Left kidney (tissue), 2 donors: ENCODE data around the gene CDK13. TPM values are rescaled to one million over a fixed set of nuclear protein-coding genes. Genes with fewer than 3 reads are reported as not detected.

ENCODE experiments used
- DNase-seq: peaks from one replicate; pipeline ENCODE4 v3.0.0-alpha.2; 2013
- polyA plus RNA-seq: library from polyadenylated mRNA; unstranded; fragments of 120-200 nt; gene quantifications from one replicate; pipeline ENCODE4 v1.2.1, GENCODE V29; 2013; ENCODE audit not compliant: insufficient read length

Gene CDK13
- polyA plus RNA-seq, 1 donor = 87.4 TPM

DNA sequence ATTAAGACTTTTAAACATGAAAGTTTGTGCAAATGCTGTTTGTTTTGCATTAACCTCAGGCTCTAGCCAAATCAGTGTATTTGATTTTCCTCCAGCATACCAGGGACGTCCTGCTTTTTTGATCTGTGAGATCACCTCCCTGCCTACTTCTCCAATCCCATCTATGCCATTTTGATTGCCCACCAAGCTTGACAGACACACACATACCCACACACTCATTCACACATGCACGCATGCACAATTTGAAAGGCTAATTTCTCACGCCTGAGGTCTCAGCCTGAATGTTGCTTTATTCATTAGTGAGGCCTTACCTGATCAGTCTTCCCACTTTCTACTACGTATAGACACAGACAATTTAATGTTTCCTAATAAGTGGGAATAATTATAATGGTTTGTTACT, 53.5 kb downstream of the CDK13 start:
- DNase-seq = no peak

DNA sequence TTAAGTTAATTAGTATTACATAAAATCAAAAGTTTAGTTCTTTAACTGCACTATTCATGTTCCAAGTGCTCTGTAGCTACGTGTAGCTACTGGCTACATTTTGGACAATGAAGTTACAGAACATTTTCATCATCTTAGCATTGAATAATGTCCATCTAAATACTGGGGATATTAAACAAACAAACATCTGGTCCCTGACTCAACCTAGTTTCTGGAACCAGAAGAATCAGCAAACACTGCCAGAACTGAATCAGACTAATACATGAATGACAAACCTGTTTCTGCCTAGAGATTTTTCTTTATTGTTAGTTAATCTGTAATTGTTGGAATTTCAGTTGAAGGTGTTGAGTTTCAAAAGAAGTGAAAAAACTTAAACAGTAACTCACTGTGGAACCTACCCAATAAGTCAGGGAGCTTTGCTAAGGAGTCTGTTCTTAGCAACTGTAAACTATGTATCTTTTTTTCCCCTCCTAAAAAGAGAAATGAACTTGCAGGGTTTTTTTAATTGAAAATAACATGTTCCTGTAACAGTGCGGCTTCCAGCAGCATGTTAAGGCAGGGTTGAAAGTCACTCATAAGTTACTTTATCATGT, 58.3 kb downstream of the CDK13 start:
- no peak for DNase-seq

DNA sequence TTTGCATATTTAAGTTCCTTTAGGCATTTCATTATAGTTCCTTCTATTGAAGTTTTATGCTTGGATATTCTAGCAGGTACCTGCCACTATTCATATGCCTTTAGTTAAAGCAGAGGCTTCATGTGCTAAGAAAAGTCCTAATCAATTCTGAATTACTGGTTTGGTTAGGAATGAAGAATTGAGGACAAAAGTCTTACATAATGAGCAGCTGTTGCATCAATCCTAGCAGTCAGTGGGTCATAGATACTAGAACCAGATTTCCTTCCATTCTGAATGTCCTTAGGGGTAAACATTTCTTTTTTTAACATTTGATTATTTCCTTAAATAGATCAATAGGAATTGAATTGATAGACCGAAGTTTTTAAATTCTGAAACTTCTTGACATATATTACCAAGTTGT, 59.2 kb downstream of the CDK13 start:
- DNase-seq = no peak

DNA sequence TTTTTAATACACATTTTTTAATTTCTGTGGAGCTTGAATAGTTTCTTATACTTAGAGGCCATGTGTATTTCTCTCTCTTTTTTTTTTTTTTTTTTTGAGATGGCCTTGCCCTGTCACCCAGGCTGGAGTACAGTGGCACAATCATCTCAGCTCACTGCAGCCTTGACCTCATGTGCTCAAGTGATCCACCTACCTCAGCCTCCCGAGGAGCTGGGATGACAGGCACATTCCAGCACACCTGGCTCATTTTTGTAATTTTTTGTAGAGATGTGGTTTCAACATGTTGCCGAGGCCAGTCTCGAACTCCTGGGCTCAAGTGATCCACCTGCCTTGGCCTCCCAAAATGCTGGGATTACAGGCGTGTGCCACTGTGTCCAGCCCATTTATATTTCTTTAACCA, 64.3 kb downstream of the CDK13 start:
- DNase-seq = no peak

DNA sequence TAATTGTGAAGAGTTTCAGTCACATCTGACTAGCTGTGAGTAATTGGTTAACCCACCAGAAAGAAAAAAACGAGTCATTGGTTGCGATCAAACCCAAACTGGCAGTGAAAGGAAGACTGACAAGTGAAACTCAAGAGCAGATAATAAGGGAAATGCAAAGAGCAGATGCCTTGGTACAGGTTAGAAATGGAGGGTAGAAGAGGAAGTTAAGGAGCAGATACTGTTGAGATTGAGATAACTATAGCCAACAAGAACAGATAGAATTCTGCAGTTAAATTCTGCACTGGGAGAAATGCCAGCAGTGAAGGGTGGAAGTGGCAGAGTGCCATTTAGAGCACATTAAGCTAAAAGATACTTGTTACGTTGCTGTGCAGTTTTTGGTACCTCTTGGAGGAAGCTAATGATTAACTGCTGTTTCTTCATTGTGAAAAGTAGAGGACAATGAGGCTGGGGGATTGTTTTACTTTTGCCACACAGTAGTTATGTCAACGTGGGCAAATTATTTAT, 65.8 kb downstream of the CDK13 start:
- DNase-seq = no peak

DNA sequence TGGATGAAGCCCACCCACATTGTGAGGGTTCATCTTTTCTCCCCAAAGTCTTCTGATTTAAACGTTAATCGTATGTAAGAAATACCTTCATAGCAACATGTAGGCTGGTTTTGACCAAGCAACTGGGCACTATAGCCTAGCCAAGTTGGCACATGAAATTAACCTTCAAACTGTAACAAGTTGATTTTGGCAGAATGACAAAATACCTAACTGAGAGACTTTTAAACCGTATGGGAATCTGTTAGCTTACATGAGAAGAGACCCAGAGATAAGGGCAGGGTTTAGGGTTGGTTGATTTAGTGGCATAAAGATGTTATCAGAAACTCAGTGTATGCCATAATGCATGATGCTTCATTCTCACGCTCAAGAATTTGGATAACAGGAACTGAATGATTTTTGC, 69.5 kb downstream of the CDK13 start:
- no peak for DNase-seq

DNA sequence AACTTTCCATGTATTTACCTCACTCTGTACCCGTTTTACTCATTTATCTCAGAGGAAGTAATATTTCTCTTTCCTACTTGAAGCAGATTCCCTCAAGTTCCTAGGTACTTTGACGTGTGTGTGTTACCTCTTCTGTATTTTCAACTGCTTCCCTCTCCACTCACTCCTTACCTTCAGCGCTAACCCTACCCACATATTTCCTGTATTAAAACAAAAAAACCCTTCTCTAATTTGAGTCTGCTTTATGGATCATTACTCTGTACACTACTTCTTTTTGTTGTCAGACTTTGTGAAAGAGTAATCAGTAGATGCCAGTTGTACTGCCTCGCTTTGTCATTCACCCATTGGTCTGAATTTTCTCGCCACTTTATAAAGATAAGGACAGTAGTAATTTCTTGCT, 74.0 kb downstream of the CDK13 start:
- no peak for DNase-seq

DNA sequence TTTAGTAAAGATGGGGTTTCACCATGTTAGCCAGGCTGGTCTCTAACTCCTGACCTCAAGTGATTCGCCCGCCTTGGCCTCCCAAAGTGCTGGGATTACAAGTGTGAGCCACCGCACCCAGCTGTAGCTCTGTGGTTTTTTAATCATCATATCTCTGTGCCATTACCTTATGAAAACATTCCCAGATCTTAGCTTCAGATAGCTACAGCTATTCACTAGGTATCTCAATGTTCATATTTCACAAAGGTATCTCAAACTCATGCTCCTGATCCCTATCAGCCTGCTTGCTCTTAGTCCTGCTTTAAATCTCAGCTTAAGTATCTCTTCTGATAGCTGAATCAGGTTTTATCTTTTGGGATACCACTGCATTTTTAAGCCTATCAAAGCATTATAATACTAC, 74.8 kb downstream of the CDK13 start:
- no peak for DNase-seq

DNA sequence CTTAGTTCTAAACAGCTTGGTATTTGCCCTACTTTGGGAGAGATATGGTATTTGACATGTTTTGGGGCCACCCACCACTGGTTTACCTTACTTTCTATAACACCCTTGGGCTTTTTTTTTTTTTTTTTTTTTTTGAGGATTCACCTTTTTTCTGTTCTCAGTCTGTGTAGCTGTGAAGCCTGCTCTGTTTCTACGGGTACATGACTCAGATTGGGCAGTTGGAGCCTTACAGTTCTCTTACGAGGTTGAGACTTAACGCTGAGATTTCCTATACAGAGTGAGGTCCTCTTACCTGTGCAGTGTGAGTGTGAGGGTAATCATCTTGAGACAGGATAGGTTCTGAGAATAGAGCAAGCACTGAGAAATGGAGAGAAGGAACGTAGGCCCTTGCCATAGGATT, 77.5 kb downstream of the CDK13 start:
- no peak for DNase-seq

DNA sequence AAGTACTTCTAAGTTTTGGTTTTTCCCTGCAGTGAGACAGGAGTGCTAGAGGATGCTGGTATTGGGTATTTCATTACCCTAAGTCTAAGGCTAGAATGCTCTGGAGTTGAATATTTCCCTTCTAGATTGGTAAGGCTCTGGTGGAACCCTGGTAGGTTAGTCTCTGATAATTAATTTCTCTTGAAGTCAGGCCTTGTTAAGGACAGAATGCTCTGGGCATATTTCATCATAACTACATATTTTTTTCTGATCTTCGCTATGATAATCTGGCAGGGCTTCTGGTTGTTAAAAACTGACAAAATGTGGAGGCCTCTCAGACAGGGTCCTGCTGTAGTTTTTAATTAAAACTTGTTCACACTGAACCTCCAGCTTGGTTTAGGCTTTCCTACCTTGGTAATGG, 83.8 kb downstream of the CDK13 start:
- no peak for DNase-seq

DNA sequence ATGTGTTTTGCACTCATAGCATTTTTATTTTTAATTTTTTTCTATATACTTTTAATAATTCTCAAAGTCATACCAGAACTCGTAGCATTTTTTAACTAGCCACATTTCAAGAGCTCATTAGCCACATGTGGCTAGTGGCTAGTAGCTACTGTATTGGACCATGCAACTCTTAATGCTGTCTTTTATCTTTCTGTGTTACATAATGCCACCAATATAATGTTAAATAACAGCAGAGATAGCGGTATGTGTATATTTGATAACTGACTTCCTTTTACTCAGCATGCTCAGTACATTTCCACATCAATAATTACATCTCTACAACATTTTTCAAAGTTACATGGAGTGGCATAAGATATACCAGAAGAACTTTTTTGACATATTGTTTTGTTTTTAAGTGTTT, 91.4 kb downstream of the CDK13 start:
- no peak for DNase-seq

DNA sequence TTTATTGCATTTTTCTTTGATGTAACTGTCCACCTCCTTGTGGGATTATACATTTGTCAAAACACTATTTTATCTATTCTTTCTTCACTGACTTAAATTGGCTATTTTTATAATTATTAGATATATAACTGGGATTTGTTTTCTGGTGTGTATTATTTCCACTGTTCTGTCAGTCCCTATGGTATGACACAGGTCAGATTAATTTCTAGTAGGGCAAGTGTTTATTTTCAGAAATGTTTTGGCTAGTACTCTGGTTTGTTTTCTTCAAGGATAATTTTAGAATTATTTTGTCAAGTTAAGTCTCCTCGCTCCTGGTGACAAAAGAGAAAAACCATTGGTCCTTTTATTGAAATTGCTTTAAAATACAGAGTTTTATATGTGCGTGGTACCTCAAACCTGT, 93.1 kb downstream of the CDK13 start:
- no peak for DNase-seq

DNA sequence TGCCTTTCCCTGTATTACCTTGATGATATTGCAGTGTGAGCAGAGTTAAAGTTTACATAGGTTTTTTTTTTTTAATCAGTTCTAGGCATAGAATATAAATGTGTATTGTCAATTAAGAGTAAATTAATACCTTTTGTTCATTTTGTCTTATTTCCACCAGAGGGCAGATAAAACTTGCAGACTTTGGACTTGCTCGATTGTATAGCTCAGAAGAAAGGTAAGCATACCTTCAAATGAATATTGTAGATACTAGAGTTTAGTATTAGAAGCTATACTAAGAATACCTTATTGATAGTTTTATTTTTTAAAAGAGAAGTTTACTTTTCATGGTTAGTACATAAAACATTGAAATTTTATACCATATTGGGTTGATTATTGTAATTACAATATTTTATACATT, 97.6 kb downstream of the CDK13 start:
- DNase-seq = no peak

DNA sequence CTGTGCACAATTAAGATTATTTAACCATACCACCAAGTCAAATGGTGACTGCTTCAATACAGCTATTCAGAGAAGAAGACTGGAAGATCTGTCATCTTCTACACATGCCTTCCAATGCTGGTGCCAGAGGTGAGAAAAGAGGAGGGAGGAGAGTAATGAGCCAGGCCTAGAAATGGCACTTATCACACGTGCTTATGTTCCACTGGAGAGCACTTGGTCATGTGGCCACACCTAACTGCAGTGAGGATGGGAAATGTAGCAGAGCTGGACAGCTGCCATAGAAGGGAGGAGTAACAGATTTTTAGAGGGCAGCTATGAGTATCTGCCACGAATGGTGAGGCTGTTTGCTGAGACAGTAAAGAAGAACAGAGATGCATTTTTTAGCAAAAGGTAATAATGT, 107.2 kb downstream of the CDK13 start:
- no peak for DNase-seq

DNA sequence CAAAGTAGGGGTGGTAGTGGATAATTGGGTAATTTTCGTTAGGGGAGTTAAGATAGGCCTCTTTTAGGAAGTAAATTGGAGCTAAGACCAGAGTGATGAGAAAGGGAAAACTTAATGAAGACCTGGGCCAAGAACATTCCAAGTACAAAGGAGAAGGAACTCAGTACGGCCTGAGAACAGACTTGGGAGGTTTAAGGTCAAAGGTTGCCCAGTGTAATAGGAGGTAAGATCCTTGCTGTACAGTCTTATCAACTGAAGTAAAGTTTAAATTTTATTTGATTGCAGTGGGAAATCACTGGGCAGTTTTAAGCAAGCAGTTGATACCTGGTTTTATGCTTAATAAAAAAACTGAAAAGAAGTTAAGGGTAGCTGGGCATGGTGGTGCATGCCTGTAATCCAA, 108.0 kb downstream of the CDK13 start:
- no peak for DNase-seq

DNA sequence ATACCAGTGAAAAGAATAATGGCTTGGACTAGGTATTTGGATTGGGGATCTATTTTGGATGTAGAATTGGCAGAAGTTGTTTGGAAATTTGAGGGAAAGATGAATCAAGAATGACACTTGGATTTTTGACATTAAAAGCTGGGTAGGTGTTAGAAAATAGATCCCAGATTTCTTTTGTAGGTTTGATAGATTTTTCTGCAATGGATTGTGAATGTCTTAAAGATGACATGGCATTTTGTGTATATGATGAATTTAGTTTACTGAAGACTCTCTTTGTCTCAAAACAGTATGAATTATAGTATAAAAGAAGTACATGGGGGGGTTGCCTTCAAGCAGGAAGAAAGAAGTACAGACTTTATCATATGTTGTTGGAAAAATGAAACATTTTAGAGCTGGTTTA, 108.6 kb downstream of the CDK13 start:
- no peak for DNase-seq

DNA sequence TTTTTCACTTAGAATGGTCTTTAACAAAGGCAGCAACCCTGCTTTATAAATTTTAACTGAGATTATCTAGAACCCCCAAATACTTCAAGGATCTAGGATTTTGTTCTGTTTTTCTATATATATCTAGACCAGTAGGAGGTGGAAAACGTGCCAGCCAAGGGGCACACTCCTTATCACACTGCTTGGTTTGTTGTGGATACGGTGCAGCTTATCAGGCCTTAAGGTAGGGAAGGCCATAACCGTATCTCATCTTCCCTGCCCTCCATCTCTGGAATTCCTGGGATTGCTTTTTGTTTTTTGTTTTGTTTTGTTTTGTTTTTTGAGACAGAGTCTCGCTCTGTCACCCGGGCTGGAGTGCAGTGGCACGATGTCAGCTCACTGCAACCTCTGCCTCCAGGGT, 109.0 kb downstream of the CDK13 start:
- DNase-seq = no peak

DNA sequence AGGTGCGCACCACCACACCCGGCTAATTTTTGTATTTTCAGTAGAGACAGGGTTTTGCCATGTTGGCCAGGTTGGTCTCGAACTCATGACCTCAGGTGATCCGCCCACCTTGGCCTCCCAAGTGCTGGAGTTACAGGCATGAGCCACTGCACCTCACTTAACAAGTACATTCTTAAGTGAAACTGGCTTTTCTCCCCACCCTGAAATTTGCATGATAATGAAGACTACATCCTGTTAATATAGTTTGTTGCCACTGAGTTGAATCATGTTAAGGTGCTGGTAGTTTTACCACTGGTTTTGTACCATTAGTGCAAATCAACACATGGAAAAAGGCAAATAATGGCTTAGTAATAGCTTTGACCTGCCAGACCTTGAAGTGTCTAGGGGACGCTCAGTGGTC, 122.2 kb downstream of the CDK13 start:
- DNase-seq = no peak

DNA sequence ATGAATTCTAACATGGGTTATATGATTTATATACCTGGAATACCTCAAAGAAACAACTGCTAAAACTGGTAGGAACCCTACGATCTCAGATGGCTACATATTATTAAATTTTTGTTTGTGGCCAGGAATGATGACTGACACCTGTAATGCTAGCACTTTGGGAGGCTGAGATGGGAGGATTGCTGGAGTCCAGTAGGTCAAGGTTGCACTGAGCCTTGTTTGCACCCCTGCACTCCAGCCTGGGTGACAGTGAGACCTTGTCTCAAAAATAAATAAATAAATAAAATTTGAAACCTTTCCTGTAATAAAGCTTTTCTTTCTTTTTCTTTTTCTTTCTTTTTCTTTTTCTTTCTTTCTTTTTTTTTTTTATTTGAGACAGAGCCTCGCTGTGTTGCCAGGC, 123.2 kb downstream of the CDK13 start:
- DNase-seq = no peak

DNA sequence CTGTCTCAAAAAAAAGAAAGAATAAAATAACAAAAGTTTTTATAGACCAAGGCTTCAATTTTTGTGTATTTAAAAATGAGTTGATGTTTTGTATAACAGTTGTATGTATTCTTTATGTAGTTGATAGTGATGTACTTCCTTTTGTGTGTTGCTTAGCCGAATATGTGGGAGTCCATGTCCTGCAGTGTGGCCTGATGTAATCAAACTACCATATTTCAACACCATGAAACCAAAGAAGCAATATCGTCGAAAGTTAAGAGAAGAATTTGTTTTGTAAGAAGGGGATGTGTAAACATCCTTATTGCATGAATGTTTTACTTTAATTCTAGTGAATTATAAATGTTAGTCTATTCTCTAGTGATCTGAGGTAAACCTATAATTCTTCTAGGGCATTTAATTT, 127.8 kb downstream of the CDK13 start:
- no peak for DNase-seq

DNA sequence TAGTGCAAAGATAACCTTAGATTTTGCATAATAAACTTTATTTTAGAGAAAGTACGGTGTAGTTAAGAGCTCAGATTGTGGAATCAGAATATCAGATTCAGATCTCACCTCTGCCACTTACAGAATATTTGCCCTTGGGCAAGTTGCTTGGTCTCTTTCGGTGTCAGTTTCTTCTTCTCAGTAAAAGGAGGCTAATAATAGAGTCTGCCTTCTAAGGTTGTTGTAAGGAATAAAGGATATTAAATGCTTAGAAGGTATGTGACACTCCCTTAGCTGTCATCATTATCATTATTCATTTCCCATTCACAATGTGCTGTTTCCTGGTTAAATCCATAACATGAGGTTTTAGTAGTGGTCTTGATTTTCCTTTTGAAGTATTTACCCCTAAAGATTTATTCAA, 142.1 kb downstream of the CDK13 start:
- no peak for DNase-seq

DNA sequence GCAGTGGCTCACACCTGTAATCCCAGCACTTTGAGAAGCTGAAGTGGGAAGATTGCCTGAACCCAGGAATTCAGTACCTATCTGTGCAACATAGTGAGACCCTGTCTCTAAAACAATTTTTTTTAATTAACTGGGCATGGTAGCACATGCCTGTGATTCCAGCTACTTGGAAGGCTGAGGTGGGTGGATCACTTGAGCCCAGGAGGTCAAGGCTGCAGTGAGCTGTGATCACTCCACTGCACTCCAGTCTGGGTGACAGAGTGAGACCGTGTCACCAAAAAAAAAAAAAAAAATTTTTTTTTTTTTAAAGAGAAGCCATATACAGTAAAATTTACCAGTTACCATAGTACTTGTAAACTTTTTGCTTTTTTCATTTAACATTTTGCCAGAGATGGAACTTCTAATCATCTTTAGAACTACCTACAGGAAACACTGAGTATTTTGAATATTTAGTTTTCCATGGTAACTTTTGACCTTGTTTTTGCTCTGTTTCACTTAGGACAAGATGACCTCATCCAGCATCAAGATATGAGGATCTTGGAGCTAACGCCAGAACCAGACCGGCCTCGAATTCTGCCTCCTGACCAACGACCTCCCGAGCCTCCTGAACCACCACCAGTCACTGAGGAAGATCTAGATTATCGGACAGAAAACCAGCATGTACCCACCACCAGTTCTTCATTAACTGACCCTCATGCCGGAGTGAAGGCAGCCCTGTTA, 143.7 kb downstream of the CDK13 start:
- no peak for DNase-seq

DNA sequence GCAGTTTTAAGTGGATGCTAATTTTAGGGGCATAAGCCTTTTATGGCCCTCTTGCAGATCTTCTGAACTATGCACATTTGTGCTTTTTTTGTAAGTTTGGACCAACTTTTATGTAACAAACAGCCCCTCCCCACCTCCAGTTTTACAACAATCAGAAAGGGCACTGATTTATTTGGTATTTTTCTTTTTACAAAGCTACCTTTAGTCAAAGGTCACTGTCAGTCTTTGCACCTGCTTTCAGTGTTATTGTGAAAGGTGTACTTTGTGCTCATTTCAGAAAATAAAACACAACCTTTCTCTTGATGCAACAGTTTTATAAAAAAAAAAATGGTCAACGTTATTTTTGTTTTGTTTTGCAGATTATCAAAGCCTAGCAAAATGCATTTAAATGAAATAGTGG, 145.2 kb downstream of the CDK13 start:
- DNase-seq = no peak

DNA sequence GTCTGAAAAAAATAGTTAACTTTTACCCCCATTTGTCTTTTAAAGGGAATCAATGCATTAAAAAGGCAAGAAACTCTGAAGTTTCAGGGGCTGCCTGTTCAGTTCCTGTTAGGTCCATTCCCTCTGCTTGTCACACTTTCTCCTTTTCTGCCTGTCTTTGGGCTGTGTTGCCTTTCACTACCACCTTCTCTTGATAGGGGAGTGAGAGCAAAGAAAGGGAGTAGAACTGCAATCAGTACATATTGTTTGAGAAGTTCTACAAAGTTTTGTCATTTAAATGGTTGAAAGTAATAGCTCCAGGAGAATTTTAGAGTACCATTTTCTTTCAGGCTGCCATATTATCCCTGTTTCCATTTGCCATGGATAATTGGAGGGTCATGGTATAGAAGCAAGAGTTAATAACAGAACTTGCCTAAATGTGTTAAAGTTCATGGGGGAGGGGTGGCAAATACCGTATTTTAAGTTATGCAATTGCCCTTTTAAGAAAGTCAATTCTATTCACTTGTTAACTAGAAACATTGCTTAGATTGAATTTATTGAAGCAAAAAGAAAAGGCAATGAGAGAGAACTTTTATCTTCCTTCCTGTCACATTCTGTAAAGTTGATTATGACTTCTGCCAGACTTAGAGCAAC, 145.8 kb downstream of the CDK13 start:
- no peak for DNase-seq
